NOMO-1 treated with dmso at 0.1 percent for 144 hours (cell line): ENCODE data around the gene CKB.

ENCODE experiments used
- DNase-seq: peaks from one replicate; lab custom pipeline; 2025; ENCODE audit not compliant: unreplicated experiment; lab: John Stamatoyannopoulos, UW

Gene CKB

DNA sequence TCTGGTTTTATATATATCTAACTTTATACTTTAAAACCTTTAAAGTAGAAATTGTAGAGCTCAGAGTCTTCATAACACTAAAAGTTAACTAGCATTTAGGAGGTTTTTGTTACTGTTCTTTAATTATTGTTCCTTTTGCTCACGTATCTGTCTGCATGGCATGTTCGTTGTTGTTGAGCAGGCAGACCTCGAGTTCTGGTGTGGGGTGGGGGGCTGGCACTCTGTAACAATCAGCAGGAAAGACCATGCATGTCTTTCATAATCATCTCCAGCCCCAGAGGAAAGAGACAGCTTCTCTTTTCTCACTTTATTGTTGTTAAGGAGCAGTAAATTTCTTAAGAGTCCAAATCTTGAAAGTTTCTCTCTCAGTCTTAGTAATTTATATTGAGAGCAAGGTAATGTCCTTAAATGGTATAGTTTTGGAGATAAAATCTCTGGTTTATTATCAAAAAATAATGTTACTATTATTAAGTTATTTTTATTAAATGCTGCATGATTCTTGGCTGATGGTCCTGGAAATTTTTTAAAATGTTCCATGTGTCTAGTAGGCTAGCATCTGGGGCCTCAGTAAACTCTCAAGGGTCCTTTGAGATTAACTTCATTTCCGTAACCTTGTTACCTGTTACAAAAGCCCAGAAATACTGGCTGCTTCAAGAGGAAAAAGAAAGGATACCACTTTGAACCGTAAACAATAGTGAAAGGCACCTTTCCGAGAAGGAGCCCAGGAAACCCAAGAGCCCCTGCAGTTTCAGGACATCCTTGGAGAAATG lies 30.3 kb downstream of the CKB start:
- no peak for DNase-seq

DNA sequence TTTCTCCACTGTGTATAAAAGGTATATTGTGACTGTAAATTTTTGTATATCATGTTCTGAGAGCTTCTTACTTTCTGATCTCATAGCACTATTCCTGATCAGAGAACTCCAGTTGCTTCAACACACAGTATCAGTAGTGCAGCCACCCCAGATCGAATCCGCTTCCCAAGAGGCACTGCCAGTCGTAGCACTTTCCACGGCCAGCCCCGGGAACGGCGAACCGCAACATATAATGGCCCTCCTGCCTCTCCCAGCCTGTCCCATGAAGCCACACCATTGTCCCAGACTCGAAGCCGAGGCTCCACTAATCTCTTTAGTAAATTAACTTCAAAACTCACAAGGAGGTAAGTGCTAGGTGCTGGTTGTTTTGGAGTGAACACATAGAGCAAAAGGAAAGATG lies 30.9 kb downstream of the CKB start:
- DNase-seq: no peak

DNA sequence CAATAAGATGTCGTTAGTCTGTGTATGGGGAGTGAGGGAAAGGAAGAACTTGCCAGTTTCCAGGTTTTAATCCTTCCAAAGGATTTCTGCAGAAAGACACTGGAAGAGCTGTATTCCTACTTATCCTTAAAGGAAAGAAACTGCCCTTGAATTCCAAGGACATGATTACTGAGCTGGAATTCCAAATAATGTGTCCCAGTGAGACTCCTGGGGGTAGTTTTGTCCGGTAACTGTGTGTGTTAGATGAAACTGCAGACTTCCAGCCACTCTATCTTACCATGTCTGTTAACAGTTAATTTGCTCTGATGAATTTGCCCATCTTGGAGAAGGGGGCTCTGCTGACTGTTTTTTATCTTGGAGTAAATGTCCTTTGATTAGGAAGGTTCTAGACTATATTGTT lies 33.0 kb downstream of the CKB start:
- DNase-seq: no peak

DNA sequence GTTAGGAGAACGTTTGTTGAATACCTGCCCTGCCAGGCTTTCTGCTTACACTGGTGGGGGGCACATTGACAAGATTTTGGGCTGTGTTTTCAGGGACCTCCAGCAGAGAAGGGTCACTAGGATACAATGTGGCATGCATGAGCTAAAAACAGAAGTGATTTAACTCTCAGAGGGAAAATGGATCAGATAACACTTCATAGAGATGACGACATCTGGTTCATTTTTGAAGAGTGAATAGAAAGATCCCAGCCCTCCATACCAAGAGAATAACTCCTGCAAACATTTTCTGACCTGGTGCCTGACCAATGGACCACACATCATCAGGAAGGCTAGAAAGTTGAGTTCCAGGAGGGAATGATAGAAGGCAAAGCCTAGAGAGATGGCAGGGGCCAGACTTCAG lies 33.7 kb downstream of the CKB start:
- no peak for DNase-seq

DNA sequence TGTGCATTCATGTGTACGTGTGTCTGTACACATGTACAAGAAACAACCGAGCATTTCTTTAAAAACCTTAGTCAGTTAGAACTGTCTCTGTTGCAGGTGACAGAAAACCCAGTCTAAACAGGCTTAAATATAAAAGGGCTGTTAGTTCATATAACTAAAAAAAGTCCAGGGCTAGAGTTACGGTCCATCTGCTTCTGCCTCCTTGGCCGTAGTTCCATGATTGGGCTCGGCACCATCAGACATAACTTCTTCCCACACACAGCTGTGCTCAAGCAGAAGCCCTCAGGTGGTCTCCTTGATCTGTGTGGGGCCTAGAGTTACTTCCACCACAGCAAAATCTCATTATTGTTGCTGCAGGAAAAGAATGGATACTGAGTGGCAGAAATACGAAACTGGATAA lies 34.6 kb downstream of the CKB start:
- DNase-seq: no peak

DNA sequence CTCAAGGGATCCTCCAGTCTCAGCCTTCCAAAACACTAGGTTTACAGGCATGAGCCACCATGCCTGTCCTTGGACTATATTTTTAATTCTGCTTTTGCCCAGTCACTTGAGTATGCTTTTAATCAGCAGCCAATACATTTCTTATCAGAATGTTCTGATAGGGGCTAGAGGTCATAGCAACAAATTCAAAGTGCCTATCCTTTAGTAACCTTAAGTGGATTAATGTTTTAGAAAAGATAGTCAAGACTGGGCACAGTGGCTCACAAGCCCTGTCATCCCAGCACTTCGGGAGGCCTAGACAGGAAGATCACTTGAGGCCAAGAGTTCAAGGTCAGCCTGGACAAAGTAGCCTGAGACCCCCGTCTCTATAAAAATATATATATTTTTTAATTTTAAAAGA lies 37.1 kb downstream of the CKB start:
- DNase-seq: no peak

DNA sequence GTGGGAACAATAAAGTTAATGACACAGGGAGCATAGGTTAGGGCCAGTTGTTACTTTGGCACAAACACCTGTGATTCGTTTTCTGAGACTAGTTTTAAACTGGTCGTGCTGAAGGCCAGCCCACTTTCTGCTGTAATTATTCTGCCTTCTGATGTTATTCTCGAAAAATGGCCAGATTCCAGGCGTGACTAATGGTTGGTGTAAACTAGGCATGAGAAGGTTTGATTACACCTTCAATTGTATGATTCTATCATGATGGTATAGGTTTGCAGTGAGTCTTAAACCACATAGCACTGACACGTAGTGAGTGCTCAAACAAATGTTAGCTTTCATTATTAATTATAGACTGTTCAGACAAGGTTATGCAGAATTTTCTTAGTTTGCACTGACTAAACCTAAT lies 39.0 kb downstream of the CKB start:
- DNase-seq: no peak

DNA sequence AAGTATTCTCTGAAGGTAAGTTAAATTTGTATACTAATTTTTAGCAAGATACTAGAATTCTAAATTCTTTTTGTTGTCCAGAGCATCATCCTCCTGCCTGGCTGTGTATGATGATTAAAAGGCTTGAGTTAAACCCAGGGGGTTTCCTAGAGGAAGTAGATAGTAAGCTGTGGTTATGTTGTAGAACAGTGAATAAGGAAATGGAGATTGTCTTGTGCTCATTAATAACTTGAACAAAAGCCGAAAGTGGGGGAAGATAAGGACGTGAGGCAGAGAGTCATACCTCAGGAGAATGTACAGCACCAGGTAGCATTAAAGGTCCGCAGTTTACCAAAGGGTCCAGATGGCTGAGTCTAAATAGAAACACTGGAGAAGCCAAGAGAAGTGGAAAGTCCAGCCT lies 42.0 kb downstream of the CKB start:
- peak; percentile 2 for DNase-seq

DNA sequence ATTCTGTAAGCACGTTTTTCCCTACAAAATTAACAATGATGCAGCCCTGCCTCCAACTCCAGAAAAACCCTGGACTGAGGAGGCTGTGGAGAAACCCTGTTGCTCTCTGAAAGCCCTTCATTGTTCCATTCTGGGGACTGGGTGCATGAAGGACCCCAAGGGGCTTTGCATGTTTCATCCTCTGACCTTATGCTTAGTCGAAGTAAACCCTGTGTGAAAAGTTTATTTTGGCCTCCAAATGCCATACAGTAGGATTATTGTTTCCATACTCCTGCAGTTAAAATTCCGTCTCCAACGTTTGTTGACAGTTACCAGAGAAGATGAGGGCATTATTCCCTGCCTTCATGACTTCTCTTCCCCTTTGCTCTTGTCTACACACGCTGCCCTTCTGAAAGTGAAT lies 46.0 kb downstream of the CKB start:
- DNase-seq: no peak

DNA sequence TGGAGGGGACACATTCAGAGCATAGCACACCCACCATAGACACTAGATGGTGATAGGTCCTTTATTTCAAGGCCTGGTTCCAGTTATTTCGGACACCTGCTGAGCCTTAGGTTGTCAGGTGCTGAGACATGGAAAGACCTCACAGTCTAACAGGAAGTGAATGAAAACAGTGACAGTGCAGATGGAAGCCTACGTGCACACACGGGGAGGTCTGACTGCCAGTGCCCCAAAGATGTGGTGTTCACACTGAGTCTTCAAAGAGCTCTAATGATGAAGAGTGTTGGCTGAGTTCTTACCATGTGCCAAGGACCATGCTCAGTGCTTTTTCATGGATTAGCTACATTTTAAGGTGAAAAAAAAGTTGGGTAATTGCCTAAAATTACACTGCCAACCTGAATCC lies 46.6 kb downstream of the CKB start:
- DNase-seq: no peak

DNA sequence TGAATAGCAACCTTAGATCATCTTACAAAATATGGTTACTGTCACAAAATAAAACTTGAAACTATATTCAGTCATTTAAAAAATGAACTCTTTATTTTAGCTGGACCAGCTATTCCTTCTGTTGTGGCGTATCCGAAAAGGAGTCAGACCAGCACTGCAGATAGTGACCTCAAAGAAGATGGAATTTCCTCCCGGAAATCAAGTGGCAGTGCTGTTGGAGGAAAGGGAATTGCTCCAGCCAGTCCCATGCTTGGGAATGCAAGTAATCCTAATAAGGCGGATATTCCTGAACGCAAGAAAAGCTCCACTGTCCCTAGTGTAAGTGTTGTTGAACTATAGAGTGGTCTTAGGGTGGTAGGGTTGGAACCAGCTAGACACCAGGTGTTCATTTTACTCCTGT lies 47.7 kb downstream of the CKB start:
- no peak for DNase-seq

DNA sequence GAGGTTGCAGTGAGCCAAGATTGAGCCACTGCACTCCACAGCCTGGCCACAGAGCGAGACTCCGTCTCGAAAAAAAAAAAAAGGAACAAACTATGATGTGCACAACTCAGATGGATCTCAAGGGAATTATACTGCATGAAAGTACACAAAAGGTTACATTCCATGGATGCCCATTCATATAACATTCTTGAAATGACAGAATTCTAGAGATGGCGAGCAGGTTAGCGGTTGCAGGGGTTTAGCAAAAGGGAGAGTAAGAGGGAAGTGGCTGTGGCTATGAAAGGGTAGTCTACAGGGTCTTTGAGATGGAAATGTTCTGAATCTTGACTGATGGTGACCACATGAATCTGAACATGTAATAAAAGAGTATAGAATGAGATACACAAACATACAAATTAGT lies 49.7 kb downstream of the CKB start:
- DNase-seq: no peak
